Measurements from ENCODE around the gene HRH3.

GRCh38 chr20:62183426-62184142 lies 36.5 kb downstream of the HRH3 start:
- no peak for TF ChIP-seq POLR2A (IDR thresholded peaks at IDR 0.05; ENCODE audit: low read depth, low read length)
- no peak for TF ChIP-seq TAF1 (IDR thresholded peaks at IDR 0.05; ENCODE audit: borderline replicate concordance, low read depth, low read length)

Data from GM12892 (cell line).